Smooth muscle cell (in vitro differentiated cells): Measurements from ENCODE around the gene WWOX. TPM values are rescaled to one million over a fixed set of nuclear protein-coding genes. Genes with fewer than 3 reads are reported as not detected.

Source experiments
- DNase-seq: peaks from one replicate; lab custom pipeline; 2025; ENCODE audit not compliant: unreplicated experiment; lab: John Stamatoyannopoulos, UW
- H2AFZ ChIP-seq: fragments of 200-600 bp; sonication (generic); 2 replicates; pipeline ENCODE4 v1.6.0; 2016; ENCODE audit warnings: antibody characterized with exemption, low read depth, mild to moderate bottlenecking
- H3F3A ChIP-seq: fragments of 200-600 bp; sonication (generic); 2 replicates; pipeline ENCODE4 v1.6.0; 2017; ENCODE audit warnings: antibody characterized with exemption, low read depth
- H3K27ac ChIP-seq: fragments of 200-600 bp; sonication (generic); 2 replicates; pipeline ENCODE4 v1.5.1; 2016; ENCODE audit warnings: low read depth, mild to moderate bottlenecking
- H3K27me3 ChIP-seq: fragments of 200-600 bp; sonication (generic); 2 replicates; pipeline ENCODE4 v1.6.1; 2016; ENCODE audit warnings: low read depth, mild to moderate bottlenecking
- H3K36me3 ChIP-seq: fragments of 200-600 bp; sonication (generic); 2 replicates; pipeline ENCODE4 v1.5.1; 2016; ENCODE audit warnings: low read depth
- H3K4me1 ChIP-seq: fragments of 200-600 bp; sonication (generic); 2 replicates; pipeline ENCODE4 v1.5.1; 2016; ENCODE audit warnings: low read depth
- H3K4me2 ChIP-seq: fragments of 200-600 bp; sonication (generic); 2 replicates; pipeline ENCODE4 v1.6.0; 2016; ENCODE audit warnings: mild to moderate bottlenecking
- H3K4me3 ChIP-seq: fragments of 200-600 bp; sonication (generic); 2 replicates; pipeline ENCODE4 v1.5.1; 2016; ENCODE audit warnings: mild to moderate bottlenecking
- H3K79me2 ChIP-seq: fragments of 200-600 bp; sonication (generic); 2 replicates; pipeline ENCODE4 v1.6.0; 2016; ENCODE audit warnings: low read depth, mild to moderate bottlenecking
- H3K9ac ChIP-seq: fragments of 200-600 bp; sonication (generic); 2 replicates; pipeline ENCODE4 v1.6.0; 2016; ENCODE audit warnings: low read depth
- H3K9me3 ChIP-seq: fragments of 200-600 bp; sonication (generic); replicated peaks from 2 replicates; pipeline ENCODE4 v1.5.1; 2016; ENCODE audit warnings: low read depth
- H4K20me1 ChIP-seq: fragments of 200-600 bp; sonication (generic); 2 replicates; pipeline ENCODE4 v1.6.0; 2016; ENCODE audit warnings: low read depth
- CTCF ChIP-seq: fragments of 200-600 bp; sonication (generic); IDR thresholded peaks from 2 replicates; pipeline ENCODE4 v1.5.1; 2017; ENCODE audit warnings: borderline replicate concordance, mild to moderate bottlenecking, antibody characterized with exemption; ENCODE audit not compliant: insufficient read depth, poor library complexity, severe bottlenecking
- WGBS: methylation state at CpG from one replicate; pipeline ENCODE4 v1.1.7; 2016; ENCODE audit warnings: low lambda C conversion rate; 5-methylcytosine and 5-hydroxymethylcytosine counted together
- polyA plus RNA-seq: library from polyadenylated mRNA; unstranded; fragments of >200 nt; fragmentation: Nextera tagmentation; extraction: Ambion mirVana; gene quantifications from 2 replicates; pipeline ENCODE4 v1.2.1, GENCODE V29; 2016
- total RNA-seq: library from RNA; depleted of rRNA; stranded (reverse); fragments of >200 nt; gene quantifications from 2 replicates; pipeline ENCODE4 v1.2.3, GENCODE V29; 2014

Gene WWOX
- total and polyA plus RNA-seq, 2 experiments from 2014 or later: 7.5 to 14.0 TPM

DNA sequence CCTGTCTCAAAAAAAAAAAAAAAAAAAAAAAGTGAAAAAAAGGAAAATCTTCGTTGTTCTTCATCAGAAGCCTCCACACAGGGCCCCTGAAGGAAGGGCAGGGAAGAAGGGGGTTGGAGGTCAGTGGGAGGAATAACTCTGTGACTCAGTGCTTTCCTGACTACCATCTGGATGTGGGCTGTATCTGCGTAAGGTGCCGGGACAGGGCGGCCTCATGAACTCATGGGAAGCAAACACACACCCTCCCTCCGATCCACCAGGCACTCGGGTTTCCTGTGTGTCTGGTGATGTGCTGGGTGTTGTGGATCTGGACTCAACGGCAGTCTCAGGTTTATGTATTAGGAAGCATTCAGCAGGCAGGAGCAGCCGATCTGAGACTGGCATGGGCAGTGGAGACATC, 691.6 kb downstream of the WWOX start:
- Histone ChIP-seq H3K79me2 (no peaks in the 10 kb centered on the region), H3K4me2 (no peak overlapping the region), H3K27me3 (no peaks in the 10 kb centered on the region), H3K4me1 (no peaks in the 10 kb centered on the region), H3K27ac (peak overlapping the region; percentile 29), H3K9me3 (no peaks in the 10 kb centered on the region), H3K36me3 (no peaks in the 10 kb centered on the region), H2AFZ (no peak overlapping the region), H4K20me1 (no peaks in the 10 kb centered on the region), H3F3A (no peaks in the 10 kb centered on the region), H3K4me3 (no peak overlapping the region), H3K9ac (no peak overlapping the region)
- no peak for TF ChIP-seq CTCF
- no peak for DNase-seq
- 54% methylated on average over 8 of the region's 8 CpGs for WGBS

GRCh38 chr16:78791926-78792325, 692.5 kb downstream of the WWOX start:
- 79% methylated on average over 7 of the region's 7 CpGs for WGBS
- Histone ChIP-seq H3K4me2 (no peak overlapping the region), H3K9ac (no peak overlapping the region), H3K4me1 (no peaks in the 10 kb centered on the region), H3F3A (no peaks in the 10 kb centered on the region), H3K9me3 (no peaks in the 10 kb centered on the region), H3K79me2 (no peaks in the 10 kb centered on the region), H3K4me3 (no peak overlapping the region), H4K20me1 (no peaks in the 10 kb centered on the region), H3K36me3 (no peaks in the 10 kb centered on the region), H3K27me3 (no peaks in the 10 kb centered on the region), H3K27ac (no peak overlapping the region), H2AFZ (no peak overlapping the region)
- no peak for DNase-seq
- TF ChIP-seq CTCF: no peak

GRCh38 chr16:78792952-78793351, 693.5 kb downstream of the WWOX start:
- no peaks in the 10 kb centered on the region for H3K9me3 ChIP-seq
- WGBS: 74% methylated on average over 5 of the region's 5 CpGs
- H4K20me1 ChIP-seq: no peaks in the 10 kb centered on the region
- no peaks in the 10 kb centered on the region for H3K79me2 ChIP-seq
- no peak overlapping the region for H3K27ac ChIP-seq
- no peak overlapping the region for H3K9ac ChIP-seq
- no peak for DNase-seq
- TF ChIP-seq CTCF: no peak
- H3K4me3 ChIP-seq: no peak overlapping the region
- H3K4me1 ChIP-seq: no peaks in the 10 kb centered on the region
- H2AFZ ChIP-seq: no peak overlapping the region
- no peaks in the 10 kb centered on the region for H3K27me3 ChIP-seq
- no peaks in the 10 kb centered on the region for H3K36me3 ChIP-seq
- H3K4me2 ChIP-seq: no peak overlapping the region
- H3F3A ChIP-seq: no peaks in the 10 kb centered on the region

DNA sequence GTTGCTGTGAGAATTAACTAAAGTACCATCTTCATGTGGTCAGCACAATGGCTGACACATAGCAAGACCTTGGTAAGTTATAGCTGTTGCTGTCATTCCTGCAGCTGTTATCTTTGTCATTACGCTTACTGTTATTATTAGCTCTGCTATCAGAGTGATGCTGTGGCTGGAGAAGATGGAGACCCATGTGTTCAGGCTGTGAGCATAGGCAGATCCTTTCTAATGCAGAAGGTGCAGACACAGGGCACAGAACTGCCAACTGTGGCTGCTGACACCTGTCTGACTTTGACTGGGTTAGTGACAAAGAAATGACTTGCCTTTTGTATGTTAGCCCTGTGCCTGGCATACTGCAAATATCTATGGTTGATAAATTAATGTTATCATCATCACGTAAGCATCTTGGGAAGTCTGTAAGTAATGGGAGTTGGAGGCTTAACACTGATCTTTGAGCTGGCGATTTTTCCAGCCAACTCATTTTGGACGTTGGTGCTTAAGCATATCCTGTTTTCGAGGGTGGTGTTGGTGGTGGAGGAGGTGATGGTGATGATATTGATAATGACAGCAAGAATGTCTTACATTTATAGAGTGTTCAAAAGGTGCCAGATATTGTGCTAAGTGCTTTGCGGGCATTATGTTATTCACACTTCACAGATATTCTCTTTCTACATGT, 695.3 kb downstream of the WWOX start:
- Histone ChIP-seq H3K36me3 (no peaks in the 10 kb centered on the region), H3K4me1 (no peaks in the 10 kb centered on the region), H3K4me2 (no peak overlapping the region), H3K4me3 (no peak overlapping the region), H3K27me3 (no peaks in the 10 kb centered on the region), H3K9ac (no peak overlapping the region), H3K9me3 (no peaks in the 10 kb centered on the region), H4K20me1 (no peaks in the 10 kb centered on the region), H3K79me2 (no peaks in the 10 kb centered on the region), H3K27ac (no peak overlapping the region), H2AFZ (no peak overlapping the region), H3F3A (no peaks in the 10 kb centered on the region)
- TF ChIP-seq CTCF: no peak
- 68% methylated on average over 6 of the region's 6 CpGs for WGBS
- DNase-seq: no peak
